Naive thymus-derived CD8-positive, alpha-beta T cell (primary cell): ENCODE results near the gene PHAF1. TPM values are rescaled to one million over a fixed set of nuclear protein-coding genes. Genes with fewer than 3 reads are reported as not detected.

Experiments
- ATAC-seq, 2 donors: fragments of 150-1000 bp; cut with Tn5 transposase in 1 of 2; sonication (Bioruptor Pico), chemical (Tn5 transposase) in 1 of 2; 1 replicate in 1 of 2; 2 replicates in 1 of 2; pipeline ENCODE4 v1.10.0; 2021; ENCODE audit warnings: mild to moderate bottlenecking in 2 of 2, moderate library complexity in 2 of 2
- POLR2A ChIA-PET: fragments of 350-600 bp; sonication (Branson Sonifier 250); formaldehyde crosslinking; loops from one replicate; lab custom pipeline; 2021; ENCODE audit warnings: antibody characterized with exemption; lab: Charles Lee
- DNase-seq, 10 donors: peaks; one replicate each; pipeline versions ENCODE4 v3.0.0 to v3.0.0-alpha.2; 2020 to 2022
- H3K27ac Mint-ChIP-seq, 10 donors: one replicate each; pipeline ENCODE4 v1.8.0; 2020 to 2022; ENCODE audit warnings: mild to moderate bottlenecking in 10 of 10, mixed read lengths in 10 of 10, moderate library complexity in 4 of 10, inconsistent platforms in 1 of 10
- H3K27me3 Mint-ChIP-seq, 5 donors: one replicate each; pipeline ENCODE4 v1.8.0; 2021 to 2022; ENCODE audit warnings: mixed read lengths in 5 of 5
- H3K36me3 Mint-ChIP-seq, 3 donors: one replicate each; pipeline ENCODE4 v1.8.0; 2020 to 2022; ENCODE audit warnings: mixed read lengths in 3 of 3, mild to moderate bottlenecking in 2 of 3, inconsistent platforms in 1 of 3
- H3K4me1 Mint-ChIP-seq, 4 donors: one replicate each; pipeline ENCODE4 v1.8.0; 2021 to 2022; ENCODE audit warnings: mixed read lengths in 4 of 4
- H3K4me3 Mint-ChIP-seq, 10 donors: one replicate each; pipeline ENCODE4 v1.8.0; 2020 to 2022; ENCODE audit warnings: mild to moderate bottlenecking in 10 of 10, mixed read lengths in 10 of 10, moderate library complexity in 6 of 10, inconsistent platforms in 1 of 10
- H3K9me3 Mint-ChIP-seq, 9 donors: one replicate each; pipeline ENCODE4 v1.8.0; 2020 to 2022; ENCODE audit warnings: mixed read lengths in 9 of 9, mild to moderate bottlenecking in 3 of 9, inconsistent platforms in 1 of 9, moderate library complexity in 1 of 9
- polyA plus RNA-seq, 3 donors: library from polyadenylated mRNA; unstranded; fragments of 300-500 nt; fragmentation: Illumina TruSeq; gene quantifications; one replicate each; pipeline ENCODE4 v1.2.3, GENCODE V29; 2021
- total RNA-seq, 8 experiments: library from RNA in 2 of 8; stranded (reverse) in 2 of 8; gene quantifications; one replicate each; pipeline ENCODE4 v1.2.3 and lab custom pipeline; 2021 to 2026

Gene PHAF1
- total and polyA plus RNA-seq, 5 experiments from 2014 or later: 6.9 to 23.3 (median 10.9) TPM

DNA sequence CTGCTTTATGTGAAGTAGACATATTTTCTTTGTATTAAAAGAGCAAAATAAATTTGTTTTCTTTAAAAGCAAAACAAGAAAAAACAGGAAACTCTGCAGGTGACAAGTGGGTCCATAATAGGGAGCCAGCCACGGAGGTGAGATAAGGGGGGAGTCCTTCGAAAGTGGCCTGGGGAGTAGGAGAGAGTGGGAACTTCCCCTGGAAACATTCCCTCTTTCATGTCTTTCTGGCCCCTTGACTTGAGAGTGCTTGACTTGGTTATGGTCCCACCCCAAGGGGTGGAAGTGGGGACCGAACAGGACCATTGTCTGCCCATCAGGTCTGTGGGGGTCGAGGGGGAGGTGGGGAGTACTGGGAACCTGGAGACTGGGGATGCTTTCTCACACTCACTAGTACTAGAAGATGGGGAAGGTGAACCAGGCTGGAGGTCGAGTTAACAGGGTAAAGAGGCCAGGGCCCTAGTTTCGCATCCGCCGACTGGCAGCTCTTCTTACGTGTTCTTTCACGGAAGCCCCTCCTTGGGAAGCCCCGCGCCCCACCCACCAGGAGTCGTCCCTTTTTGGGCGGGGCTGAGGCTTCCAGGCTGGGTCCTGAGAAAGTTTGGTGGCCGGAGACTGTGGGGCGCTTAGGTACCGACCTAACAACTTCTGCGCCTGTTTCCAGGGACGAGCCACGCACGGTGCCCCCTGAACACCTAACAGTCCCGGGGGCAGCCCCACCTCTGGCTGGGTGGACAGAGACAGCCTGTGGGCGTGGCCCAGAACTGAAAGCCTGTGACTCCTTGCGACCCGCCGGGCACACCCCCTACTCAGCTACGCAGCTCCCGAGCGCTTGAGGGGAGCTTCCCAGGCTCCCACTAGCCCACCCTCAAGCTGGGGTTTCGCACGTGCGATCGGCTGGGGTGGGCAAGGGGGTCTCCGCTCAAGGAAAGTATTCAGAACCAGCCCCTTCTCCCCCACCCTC, 49.2 kb downstream of the PHAF1 start:
- POLR2A ChIA-PET: interaction anchor here (0.5 to 3.8 kb wide), 10 partner anchors 11 to 211 kb away, joined by 3 to 20 read pairs (median 4); partner anchors contain the start of genes MATCAP1, NOL3 and PHAF1
- peaks cover 5 to 31% (median 8%) of the 10 kb centered on the region in 5 donors for H3K27me3 Mint-ChIP-seq

DNA sequence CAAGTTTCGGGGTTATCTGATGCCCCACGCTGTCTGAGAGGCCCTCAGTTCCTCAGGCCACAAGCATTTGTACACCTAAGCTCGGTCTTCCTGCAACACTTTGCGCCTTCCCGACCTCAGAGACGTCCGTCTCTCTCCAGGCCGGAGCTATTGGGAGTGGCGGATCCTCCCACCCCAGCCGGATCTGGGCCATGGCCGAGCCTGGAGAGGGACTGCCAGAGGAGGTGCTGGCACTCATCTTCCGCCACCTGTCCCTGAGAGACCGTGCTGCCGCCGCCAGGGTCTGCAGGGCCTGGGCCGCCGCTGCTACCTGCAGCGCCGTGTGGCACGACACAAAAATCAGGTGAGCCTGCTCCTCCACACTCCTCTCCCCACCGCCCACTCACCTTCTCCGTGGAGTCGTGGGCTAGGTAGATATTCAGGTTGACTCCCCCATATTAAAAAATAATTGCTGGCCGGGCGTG, 51.9 kb downstream of the PHAF1 start:
- ATAC-seq: no peak
- Mint-ChIP-seq H3K4me1 (peaks cover 26 to 62% (median 44%) of the 10 kb centered on the region in 4 donors), H3K4me3 (peak overlapping the region in 6 of 10 donors; percentile 15 to 72 (median 41)), H3K36me3 (peaks cover 0 to 6% (median 0%) of the 10 kb centered on the region in 3 donors), H3K27ac (no peak overlapping the region), H3K27me3 (peaks cover 8 to 49% (median 16%) of the 10 kb centered on the region in 5 donors), H3K9me3 (no peaks in the 10 kb centered on the region)
- DNase-seq: no peak
- POLR2A ChIA-PET: interaction anchor here (1.4 to 3.8 kb wide), 3 partner anchors 8 to 131 kb away, joined by 4 to 20 read pairs (median 8); partner anchors contain the start of gene NOL3

More for the DNA sequence above, 49.2 kb downstream of the PHAF1 start:
- Mint-ChIP-seq H3K4me3 (peak overlapping the region; percentile 76 to 92 (median 89)), H3K36me3 (peaks cover 0 to 4% (median 0%) of the 10 kb centered on the region in 3 donors), H3K27ac (peak overlapping the region; percentile 84 to 99 (median 93)), H3K4me1 (peaks cover 26 to 69% (median 43%) of the 10 kb centered on the region in 4 donors), H3K9me3 (no peaks in the 10 kb centered on the region)
- peak; percentile 50 to 81 (median 57) for DNase-seq
- peak; percentile 22 to 45 for ATAC-seq

DNA sequence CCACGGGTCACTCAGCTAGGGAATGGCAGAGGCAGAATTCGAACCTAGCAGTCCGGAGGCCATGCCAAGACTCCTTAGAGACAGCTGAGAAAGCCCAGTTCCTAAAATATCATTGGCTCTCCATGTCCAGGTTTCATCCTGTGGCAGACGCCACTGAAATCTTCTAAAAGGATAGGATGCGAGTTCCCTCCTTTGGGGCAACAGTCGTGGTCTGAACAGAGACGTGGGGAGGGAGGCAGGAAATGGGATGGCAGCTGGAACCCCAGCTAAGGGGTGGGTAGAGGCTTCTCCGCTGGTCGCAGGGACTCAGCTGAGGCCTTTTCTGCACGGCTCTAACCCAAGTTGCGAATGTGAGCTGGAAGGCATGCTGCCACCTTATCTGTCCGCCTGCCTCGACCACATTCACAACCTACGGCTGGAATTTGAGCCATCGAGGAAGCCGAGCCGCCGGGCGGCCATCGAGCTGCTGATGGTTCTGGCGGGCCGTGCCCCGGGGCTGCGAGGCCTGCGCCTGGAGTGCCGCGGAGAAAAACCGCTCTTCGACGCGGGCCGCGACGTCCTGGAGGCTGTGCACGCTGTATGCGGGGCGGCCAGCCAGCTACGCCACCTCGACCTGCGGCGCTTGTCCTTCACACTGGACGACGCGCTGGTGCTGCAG, 52.9 kb downstream of the PHAF1 start:
- no peak overlapping the region for H3K27ac Mint-ChIP-seq
- DNase-seq: no peak

DNA sequence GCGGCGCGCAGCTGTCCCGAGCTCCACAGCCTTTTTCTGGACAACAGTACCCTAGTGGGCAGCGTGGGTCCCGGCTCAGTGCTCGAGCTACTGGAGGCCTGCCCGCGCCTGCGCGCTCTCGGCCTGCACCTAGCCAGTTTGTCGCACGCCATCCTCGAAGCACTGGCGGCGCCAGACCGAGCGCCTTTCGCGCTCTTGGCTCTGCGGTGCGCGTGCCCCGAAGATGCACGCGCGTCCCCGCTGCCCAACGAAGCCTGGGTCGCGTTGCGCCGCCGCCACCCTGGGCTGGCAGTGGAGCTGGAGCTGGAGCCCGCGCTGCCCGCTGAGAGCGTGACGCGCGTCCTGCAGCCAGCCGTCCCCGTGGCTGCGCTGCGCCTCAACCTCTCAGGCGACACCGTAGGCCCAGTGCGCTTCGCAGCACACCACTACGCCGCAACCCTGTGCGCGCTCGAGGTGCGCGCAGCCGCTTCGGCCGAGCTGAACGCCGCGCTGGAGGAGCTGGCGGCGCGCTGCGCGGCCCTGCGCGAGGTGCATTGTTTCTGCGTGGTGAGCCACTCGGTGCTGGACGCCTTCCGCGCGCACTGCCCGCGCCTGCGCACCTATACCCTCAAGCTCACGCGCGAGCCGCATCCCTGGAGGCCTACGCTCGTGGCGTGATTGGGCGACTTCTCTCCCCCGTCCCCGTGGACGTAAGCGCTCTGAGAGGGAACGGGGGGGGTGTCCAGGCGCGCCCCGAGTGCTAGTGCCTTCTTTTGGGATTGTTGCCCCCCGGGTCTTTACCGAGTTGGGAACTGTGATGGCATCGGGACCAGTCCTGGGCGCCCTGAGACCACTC, 53.6 kb downstream of the PHAF1 start:
- POLR2A ChIA-PET: interaction anchor here (0.9 to 1.6 kb wide), 4 partner anchors 12 to 136 kb away, joined by 3 read pairs; partner anchors contain the start of gene B3GNT9
- peaks cover 0 to 8% (median 0%) of the 10 kb centered on the region in 3 donors for H3K36me3 Mint-ChIP-seq
- no peak overlapping the region for H3K27ac Mint-ChIP-seq
- DNase-seq: peak in 1 of 10 donors; percentile 28
- peak overlapping the region in 9 of 10 donors; percentile 36 to 74 (median 53) for H3K4me3 Mint-ChIP-seq
- H3K4me1 Mint-ChIP-seq: peaks cover 12 to 45% (median 28%) of the 10 kb centered on the region in 4 donors
- H3K9me3 Mint-ChIP-seq: no peaks in the 10 kb centered on the region
- peaks cover 12 to 66% (median 31%) of the 10 kb centered on the region in 5 donors for H3K27me3 Mint-ChIP-seq
- peak in 1 of 2 donors; percentile 3 for ATAC-seq

More for the DNA sequence above, 52.9 kb downstream of the PHAF1 start:
- ATAC-seq: no peak
- Mint-ChIP-seq H3K4me1 (peaks cover 19 to 53% (median 35%) of the 10 kb centered on the region in 4 donors), H3K27me3 (peaks cover 10 to 58% (median 26%) of the 10 kb centered on the region in 5 donors), H3K4me3 (peak overlapping the region in 8 of 10 donors; percentile 33 to 72 (median 59)), H3K9me3 (no peaks in the 10 kb centered on the region), H3K36me3 (peaks cover 0 to 8% (median 0%) of the 10 kb centered on the region in 3 donors)
- POLR2A ChIA-PET: interaction anchor here (0.9 to 1.4 kb wide), 3 partner anchors 12 to 30 kb away, joined by 3 to 4 read pairs (median 3); partner anchors contain the start of gene B3GNT9

DNA sequence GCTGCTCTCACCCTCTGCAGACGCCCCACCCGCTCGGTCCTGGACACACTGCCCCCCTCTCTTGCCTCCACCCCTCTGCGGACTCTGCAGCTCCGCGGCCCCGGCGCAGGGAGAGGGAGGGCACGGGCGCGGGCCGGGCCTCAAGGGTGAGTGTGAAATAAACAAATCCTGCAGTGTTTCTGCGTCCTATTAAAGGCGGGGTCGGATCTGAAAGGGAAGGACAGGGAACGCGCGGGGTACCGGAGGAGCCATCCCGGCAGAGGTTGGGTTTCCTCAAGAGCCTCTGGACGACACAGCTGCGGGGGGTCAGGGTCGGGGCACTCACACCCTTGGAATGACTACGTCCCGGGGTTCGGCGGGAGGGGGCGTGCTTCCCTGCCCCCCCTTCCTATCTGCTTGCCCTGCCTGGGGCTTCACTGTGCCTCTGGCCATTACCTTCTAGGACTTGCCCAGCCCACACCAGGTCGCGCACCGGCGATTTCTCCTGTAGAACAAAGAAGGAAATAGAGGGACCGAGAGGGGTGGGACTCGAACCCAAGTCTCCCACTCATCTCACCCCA, 54.3 kb downstream of the PHAF1 start:
- POLR2A ChIA-PET: interaction anchor here (1.3 to 1.6 kb wide), 2 partner anchors 11 to 137 kb away, joined by 3 read pairs; no protein-coding TSS in a partner anchor
- Mint-ChIP-seq H3K27ac (peak overlapping the region in 1 of 10 donors; percentile 59), H3K27me3 (peaks cover 14 to 73% (median 33%) of the 10 kb centered on the region in 5 donors), H3K36me3 (peaks cover 0 to 8% (median 0%) of the 10 kb centered on the region in 3 donors), H3K4me1 (peaks cover 8 to 38% (median 21%) of the 10 kb centered on the region in 4 donors), H3K9me3 (no peaks in the 10 kb centered on the region), H3K4me3 (peak overlapping the region in 8 of 10 donors; percentile 44 to 74 (median 55))
- DNase-seq: no peak
- ATAC-seq: no peak

DNA sequence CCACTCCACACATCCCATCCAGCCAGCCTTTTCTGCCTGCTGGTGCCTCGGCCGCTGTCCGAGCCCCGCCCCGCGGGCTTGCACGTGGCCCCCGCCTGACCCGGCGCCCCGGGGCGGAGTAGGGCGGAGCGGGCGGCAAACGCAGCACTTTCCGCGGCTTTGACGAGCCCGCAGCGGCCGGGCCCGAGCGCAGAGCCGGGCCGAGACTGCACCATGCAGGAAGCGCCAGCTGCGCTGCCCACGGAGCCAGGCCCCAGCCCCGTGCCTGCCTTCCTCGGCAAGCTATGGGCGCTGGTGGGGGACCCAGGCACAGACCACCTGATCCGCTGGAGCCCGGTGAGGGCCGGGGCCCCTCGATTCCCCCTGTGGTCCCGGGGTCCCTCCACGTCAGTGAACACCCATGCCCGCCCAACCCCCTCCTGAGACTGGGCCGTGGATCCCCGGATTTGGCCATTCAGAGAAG, 54.9 kb downstream of the PHAF1 start, which contains the start of gene HSF4:
HSF4 (plus strand) TSS at position 147 of the 463 bp plus-strand sequence; CDS start at position 214, 67 bp downstream.
- H3K27ac Mint-ChIP-seq: peak within 1 kb of the TSS in 1 of 10 donors; percentile 59
- DNase-seq: no peak
- H3K4me3 Mint-ChIP-seq: peak within 1 kb of the TSS; percentile 36 to 74 (median 56)
- H3K27me3 Mint-ChIP-seq: peaks cover 14 to 78% (median 34%) of the 10 kb centered on the region in 5 donors
- ATAC-seq: no peak
- POLR2A ChIA-PET: interaction anchor here (1.6 kb wide), 1 partner anchor 11 kb away, joined by 3 read pairs; no protein-coding TSS in a partner anchor
- no peaks in the 10 kb centered on the region for H3K9me3 Mint-ChIP-seq
- H3K4me1 Mint-ChIP-seq: peaks cover 8 to 40% (median 22%) of the 10 kb centered on the region in 4 donors
- peaks cover 0 to 8% (median 0%) of the 10 kb centered on the region in 3 donors for H3K36me3 Mint-ChIP-seq

DNA sequence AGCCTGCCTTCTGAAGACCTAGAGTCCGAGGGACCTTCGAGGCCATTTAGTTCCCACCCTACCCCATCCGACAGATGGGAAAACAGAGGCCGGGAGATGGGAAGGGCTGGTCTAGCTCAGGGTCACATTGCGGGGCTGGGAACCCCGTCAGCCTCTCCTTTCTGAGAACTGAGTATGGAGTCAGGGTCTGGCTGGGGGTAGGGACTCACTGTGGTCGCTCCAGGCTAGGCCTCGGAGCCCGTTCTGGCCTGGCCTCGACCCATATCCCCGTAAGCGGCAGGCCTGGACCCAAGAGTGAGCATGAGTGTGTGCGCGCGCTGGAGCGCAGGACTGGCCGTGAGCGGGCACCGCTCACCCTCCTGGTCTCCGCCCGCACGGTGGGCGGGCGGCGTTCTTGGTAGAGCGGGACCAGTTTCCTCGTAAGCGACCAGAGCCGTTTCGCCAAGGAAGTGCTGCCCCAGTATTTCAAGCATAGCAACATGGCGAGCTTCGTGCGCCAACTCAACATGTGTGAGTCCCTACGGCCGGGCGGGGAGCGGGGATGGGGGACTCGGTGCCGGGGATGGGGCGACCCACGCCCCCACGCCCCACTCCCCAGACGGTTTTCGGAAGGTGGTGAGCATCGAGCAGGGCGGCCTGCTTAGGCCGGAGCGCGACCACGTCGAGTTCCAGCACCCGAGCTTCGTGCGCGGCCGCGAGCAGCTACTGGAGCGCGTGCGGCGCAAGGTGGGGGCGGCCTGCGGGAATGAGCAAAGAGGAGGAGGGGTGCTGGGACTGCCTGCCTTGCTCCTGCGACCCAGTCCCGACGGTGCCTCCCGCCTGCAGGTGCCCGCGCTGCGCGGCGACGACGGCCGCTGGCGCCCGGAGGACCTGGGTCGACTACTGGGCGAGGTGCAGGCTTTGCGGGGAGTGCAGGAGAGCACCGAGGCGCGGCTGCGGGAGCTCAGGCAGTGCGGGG, 55.7 kb downstream of the PHAF1 start:
- H3K4me3 Mint-ChIP-seq: peak overlapping the region in 6 of 10 donors; percentile 10 to 65 (median 41)
- no peak for ATAC-seq
- no peak overlapping the region for H3K27ac Mint-ChIP-seq
- peaks cover 15 to 80% (median 40%) of the 10 kb centered on the region in 5 donors for H3K27me3 Mint-ChIP-seq
- POLR2A ChIA-PET: interaction anchor here (1.6 kb wide), 1 partner anchor 10 kb away, joined by 3 read pairs; no protein-coding TSS in a partner anchor
- peaks cover 0 to 8% (median 0%) of the 10 kb centered on the region in 3 donors for H3K36me3 Mint-ChIP-seq
- DNase-seq: no peak
- H3K4me1 Mint-ChIP-seq: peaks cover 12 to 43% (median 26%) of the 10 kb centered on the region in 4 donors
- no peaks in the 10 kb centered on the region for H3K9me3 Mint-ChIP-seq

DNA sequence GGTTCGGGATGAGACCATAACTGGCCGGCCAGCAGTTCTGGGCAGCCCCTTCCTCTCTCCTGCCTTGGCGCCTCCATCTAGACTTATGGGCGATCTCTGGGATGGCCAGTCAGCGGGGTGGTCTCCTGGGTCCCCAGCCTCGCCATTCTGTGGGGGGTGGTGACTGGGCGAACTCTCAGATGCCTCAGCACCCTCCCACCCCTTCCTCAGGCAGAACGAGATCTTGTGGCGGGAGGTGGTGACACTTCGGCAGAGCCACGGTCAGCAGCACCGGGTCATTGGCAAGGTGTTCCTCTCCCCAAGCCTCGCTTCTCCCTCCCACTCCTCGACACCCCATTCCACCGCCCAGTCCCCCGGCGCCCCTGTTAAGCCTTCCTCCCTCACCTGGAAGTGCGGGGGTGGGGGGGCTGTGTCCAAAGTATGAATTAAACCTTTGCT, 56.4 kb downstream of the PHAF1 start:
- H3K27ac Mint-ChIP-seq: no peak overlapping the region
- peaks cover 13 to 41% (median 22%) of the 10 kb centered on the region in 4 donors for H3K4me1 Mint-ChIP-seq
- H3K27me3 Mint-ChIP-seq: peaks cover 17 to 79% (median 41%) of the 10 kb centered on the region in 5 donors
- ATAC-seq (no peak), DNase-seq (no peak)
- peaks cover 0 to 6% (median 0%) of the 10 kb centered on the region in 3 donors for H3K36me3 Mint-ChIP-seq
- no peaks in the 10 kb centered on the region for H3K9me3 Mint-ChIP-seq
- POLR2A ChIA-PET: no interaction called here
- peak overlapping the region in 3 of 10 donors; percentile 21 to 41 (median 34) for H3K4me3 Mint-ChIP-seq

DNA sequence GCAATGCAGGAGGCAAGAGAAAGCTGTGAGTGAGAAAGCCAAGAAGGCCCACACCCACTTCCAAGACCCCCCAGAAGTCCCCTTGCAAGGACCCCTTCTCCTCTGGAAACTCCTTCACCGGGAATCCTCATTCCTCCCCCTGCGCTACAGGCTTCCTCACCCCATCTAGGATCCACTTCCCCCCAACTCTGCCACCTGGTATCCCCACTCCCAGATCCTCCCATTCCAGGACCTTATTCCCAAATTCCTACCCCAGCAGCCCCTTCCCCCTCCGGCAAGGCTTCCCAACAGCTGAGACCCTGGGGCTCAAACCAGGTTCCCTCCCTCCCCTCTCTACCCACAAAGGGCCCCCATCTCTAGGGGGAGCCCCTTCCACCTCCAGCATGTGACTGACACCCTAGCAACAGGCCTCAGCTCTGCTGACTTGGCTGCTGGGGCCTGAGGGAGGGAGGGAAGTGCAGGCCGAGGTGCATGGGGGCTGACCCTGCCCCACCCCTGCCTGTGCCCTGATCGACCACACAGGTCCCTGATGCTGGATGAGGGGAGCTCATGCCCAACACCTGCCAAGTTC, 56.9 kb downstream of the PHAF1 start:
- no peak for DNase-seq
- POLR2A ChIA-PET: no interaction called here
- H3K36me3 Mint-ChIP-seq: peaks cover 0 to 6% (median 0%) of the 10 kb centered on the region in 3 donors
- H3K9me3 Mint-ChIP-seq: no peaks in the 10 kb centered on the region
- H3K27ac Mint-ChIP-seq: no peak overlapping the region
- peaks cover 22 to 81% (median 44%) of the 10 kb centered on the region in 5 donors for H3K27me3 Mint-ChIP-seq
- ATAC-seq: no peak
- peak overlapping the region in 1 of 10 donors; percentile 21 for H3K4me3 Mint-ChIP-seq
- peaks cover 13 to 41% (median 22%) of the 10 kb centered on the region in 4 donors for H3K4me1 Mint-ChIP-seq
